GM19438 (cell line): ENCODE measurements around the gene NKD2.

Source experiments
- ATAC-seq: cut with Tn5 transposase; IDR thresholded peaks from one replicate; pipeline ENCODE4 v1.9.1; 2021; ENCODE audit warnings: low read depth; ENCODE audit not compliant: unreplicated experiment

NKD2 gene

DNA sequence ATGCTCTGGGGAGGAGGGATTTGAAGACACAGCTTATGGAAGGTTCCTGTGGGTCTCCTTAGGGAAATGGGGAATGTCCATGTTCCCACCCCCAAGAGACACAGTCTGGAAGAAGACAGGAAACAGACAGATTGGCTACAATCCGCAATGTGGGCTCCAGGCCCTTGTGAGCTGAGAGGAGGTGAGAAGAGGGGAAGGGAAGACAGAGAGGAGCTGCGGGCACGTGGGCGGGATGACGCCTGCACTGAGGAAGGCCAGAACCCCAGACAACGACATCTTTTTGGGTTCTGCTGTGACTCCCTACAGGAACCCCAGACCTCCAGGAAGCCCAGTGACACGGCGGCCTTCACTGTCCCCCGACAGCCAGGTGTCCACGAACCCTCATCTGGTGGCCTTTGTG is 29.9 kb upstream of the NKD2 start:
- no peak for ATAC-seq

GRCh38 chr5:979100-979817 is 29.3 kb upstream of the NKD2 start:
- ATAC-seq = no peak

DNA sequence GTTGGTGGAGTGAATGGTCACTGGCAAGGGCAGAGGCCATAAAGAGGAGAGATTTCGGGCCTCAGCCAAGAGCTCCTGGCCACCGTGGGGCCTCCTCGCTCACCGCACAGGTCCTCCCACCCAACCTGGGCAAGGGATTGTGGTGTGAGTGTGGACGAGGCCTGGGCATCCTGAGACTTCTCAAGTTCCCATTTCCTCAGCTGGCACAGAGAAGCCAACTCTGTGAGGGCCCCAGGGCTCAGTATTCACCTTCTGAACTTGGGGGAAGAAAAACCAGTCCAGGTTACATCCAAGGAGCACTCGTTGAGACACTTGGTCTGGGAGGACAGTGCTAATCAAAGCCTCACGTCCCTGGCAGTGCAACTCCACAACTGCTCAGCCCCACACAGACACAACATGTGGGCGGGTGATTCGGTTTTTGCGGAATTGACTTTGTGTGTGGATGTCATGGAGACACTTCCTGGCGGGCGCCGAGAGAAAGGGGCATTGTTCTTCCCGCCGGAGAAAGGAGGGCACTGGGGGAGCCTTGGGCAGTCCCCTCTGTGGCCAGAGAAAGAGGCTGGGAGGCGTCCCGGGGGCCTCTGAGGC is 28.5 kb upstream of the NKD2 start:
- no peak for ATAC-seq

DNA sequence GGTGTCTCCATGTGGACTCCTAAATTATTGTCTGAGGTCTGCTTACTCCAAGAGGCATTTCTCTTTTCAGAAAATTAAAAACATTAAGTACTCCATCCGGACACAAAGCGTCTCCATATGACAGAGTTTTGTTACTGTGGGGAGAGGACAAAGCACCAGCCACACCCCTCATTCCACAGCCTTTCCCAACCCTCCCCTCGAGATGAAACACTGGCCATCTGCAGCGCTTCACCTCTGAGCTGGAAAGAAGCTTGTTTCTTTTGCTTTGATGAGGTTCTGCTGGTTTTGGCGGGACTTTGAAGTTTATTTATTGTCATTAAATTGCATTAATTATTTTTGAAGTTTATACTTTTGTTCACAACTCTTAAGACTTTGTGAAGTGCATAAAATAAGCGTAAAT is 27.6 kb upstream of the NKD2 start:
- no peak for ATAC-seq

GRCh38 chr5:981456-981855 is 27.1 kb upstream of the NKD2 start:
- ATAC-seq = no peak

- no peak for ATAC-seq
Measured at GRCh38 chr5:982377-983237, 26.0 kb upstream of the NKD2 start.

DNA sequence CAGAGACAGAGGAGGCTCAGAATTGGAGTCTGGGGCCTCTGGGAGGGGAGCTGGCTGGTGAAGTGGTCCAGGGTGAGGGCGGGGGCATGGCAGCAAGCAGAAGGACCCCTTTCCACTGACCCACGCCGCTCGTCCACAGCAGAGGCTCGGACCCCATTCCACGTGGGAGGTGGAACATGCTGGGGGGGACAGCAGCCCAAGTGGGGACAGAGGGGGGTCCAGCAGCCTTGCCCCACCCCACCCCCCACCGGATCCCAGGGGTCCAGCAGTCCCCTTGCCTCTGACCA is 25.4 kb upstream of the NKD2 start:
- no peak for ATAC-seq

DNA sequence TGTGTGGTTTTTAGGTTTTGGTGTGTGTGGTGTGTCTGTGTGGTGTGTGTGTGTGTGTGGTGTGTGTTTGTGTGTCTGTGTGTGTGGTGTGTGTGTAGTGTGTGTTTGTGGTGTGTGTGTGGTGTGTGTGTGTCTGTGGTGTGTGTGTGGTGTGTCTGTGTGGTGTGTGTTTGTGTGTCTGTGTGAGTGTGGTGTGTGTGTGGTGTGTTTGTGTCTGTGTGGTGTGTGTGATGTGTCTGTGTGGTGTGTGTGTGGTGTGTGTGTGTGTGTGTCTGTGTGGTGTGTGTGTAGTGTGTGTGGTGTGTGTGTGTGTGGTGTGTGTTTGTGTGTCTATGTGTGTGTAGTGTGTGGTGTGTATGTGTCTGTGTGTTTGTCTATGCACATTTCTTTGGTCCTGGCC is 25.0 kb upstream of the NKD2 start:
- ATAC-seq = no peak

GRCh38 chr5:984774-985173 is 23.8 kb upstream of the NKD2 start:
- ATAC-seq = no peak

DNA sequence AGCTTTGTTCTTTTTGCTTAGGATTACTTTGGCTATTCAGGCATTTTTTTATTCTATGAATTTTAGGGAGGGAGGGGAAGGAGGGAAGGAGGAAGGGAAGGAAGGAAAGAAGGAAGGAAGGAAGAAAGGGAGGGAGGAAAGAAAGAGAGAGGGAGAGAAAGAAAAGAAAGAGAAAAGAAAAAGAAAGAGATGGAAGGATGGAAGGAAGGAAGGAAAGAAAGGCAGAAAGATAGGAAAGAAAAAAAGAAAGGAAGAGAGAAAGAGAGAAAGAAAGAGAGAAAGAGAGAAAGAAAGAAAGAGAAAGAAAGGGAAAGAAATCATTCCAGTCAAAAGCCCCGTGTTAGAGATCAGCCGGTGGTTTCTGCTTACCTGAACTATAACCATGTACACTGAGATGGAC is 20.8 kb upstream of the NKD2 start:
- ATAC-seq = no peak

DNA sequence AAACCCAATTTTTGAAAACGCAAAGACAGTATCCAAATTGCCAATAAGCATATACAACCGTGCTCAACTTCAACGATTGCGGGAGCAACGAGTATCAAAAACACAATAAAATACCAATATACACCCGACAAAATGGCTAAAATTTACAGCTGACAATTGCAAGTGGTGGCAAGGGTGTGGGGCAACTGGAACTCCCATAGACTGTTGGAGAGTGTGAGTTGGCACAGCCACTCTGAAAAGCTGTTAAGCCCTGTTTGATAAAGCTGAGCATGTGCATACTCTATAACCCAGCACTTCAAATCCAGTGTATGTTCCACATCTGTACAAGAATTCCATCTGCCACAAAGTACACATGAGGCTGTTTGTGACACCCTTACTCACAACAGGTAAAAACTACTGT is 20.3 kb upstream of the NKD2 start:
- no peak for ATAC-seq

DNA sequence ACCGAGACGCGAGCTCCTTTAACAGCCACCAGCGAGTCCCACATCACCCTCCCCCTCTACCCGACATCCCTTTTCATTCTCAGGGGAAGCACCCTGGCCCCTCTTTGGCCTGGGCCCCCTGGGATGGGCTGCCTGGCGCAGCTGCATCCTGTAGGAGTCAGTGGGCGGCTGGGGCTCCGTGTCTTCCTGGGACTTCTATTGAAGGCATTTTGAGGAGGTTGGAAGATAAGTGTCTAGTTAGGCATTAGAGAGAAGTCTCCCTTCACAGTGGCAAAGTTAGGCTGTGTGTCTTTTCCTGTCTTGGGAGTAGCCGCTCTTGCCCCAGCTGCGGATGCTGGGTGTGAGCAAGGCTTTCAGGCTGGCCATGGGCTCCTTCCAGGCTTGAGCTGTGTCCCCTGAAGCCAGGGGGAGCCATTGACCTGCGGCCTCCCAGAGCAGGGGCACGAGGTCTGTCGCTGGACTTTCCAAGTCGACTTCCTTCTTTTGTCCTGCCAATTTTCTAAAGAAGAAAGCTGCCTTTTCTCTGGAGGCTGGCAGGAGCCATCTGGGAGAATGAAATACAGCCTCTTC is 18.6 kb upstream of the NKD2 start:
- no peak for ATAC-seq

DNA sequence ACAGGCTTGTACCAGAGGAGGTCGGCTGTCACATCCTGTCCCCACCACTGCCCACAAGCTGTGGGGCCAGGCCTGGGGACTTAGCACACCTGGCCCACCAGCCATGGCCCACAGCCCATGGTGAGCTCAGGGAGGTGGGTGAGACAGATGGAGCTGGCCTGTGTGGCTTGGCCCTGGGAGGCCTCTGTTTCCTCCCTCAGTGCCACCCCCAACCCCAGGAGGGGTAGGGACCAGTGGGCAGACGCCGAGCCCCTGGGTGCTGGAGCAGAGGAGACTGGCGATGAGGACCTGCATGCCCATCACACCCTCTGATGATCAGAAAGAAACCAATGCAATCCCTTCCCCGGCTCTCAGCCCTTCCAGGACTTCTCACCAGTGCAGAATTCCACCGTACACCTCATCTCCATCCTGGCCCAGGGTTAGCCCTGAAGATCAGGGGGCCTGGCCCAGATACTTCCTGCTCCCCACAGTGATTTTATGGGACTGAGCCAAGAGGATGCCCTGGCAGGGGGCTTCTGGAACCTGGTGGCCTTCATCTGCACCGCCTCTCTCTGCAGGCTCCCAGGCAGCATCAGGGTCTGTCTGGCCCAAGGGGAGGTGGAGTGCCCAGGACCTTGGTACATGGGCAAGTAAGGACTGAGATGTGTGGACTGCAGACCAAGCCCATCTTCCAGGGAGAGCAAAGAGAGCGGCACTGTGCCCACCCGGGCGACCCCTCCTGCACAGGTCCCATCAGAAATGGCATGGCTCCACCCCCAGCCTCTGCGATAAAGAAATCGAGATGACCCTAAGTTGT is 16.9 kb upstream of the NKD2 start:
- no peak for ATAC-seq

DNA sequence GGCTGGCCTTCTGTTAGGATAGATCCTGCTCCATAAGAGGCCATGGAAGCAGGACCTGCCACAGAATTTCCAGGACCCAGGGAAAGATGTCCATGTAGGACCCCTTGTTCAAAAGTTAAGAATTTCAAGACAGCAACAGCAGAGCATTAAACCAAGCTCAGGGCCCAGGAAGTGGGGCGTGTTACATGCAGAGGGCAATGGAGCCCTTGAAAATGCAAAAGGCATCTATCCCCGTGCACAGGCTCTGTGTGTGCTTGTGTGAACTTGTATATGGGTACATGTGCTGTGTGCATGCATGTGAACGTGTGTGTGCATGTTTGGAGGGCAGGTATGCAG is 14.4 kb upstream of the NKD2 start:
- no peak for ATAC-seq

DNA sequence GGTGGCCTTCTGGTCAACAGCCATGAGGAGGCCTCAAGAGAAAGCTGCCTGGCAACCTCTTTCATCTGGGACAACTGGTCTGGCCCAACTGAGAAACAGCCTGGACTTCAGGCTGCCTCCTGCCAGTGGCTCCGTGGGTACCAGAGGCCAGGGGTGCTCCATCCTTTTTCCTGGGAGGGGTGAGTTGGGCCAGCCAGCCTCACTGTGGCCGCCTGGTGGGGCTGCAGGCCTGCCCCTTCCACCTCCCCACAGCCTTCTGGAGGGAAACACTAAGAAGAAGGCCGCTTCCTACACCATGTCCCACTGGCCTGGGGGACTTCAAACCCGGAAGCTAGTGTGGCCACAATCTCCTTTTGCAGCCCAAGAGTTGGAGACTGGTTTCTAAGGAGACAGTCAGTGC is 13.8 kb upstream of the NKD2 start:
- no peak for ATAC-seq

GRCh38 chr5:995318-995717 is 13.3 kb upstream of the NKD2 start:
- no peak for ATAC-seq

DNA sequence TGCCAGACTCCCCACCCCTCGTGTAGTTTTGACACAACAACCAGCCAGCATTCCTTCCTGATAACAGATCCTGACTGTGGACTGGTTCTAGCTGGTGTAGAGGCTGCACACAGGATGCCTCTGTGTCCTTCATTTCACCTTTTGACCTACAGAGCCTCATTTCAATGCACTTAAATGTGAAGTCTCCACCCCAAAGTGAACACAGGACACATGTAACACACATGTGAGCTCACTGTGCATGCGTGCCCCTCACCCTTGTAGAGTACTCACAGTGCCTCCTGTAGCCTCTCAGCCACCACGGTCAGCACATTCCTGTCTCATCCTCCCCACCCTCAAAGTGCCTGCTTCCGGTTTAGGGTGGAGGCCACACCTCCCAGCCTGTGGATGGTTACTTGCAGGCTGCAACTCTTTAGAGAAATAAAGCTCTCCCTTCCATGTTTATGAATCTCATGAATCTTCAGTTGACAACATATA is 11.6 kb upstream of the NKD2 start:
- no peak for ATAC-seq

GRCh38 chr5:997711-998110 is 10.9 kb upstream of the NKD2 start:
- no peak for ATAC-seq

- ATAC-seq = no peak
Measured at GRCh38 chr5:998246-999031, 10.2 kb upstream of the NKD2 start.

DNA sequence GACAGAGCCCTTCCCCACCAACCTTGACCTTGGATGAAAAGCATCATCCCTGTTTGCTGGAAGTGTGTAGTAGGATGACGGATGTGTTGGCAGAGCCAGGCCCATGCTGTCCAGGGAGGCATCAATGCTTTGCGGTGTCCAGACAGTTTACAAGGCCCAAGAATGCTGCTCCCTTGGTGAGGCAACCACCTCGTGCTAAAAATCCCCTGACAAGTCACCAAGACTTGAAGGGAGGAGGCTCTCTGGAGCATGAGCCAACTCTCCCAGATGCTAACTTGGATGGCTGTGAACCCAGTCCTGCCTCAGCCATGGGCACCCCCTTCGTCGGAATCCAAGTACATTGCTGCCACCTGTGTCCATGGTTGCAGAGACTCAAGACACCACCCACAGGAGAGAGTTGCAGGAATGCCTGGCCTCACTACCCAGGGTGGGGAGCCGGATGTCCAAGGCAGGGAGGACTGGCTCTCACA is 9.5 kb upstream of the NKD2 start:
- no peak for ATAC-seq
